Measurements from ENCODE around the gene SNX19. TPM values are rescaled to one million over a fixed set of nuclear protein-coding genes. Genes with fewer than 3 reads are reported as not detected.
A peak's percentile ranks its signal among the peaks of the same experiment; 100 is the strongest.

The SNX19 gene
- total RNA-seq, 2 experiments from 2014 or later, result 22.7 to 29.5 TPM

DNA sequence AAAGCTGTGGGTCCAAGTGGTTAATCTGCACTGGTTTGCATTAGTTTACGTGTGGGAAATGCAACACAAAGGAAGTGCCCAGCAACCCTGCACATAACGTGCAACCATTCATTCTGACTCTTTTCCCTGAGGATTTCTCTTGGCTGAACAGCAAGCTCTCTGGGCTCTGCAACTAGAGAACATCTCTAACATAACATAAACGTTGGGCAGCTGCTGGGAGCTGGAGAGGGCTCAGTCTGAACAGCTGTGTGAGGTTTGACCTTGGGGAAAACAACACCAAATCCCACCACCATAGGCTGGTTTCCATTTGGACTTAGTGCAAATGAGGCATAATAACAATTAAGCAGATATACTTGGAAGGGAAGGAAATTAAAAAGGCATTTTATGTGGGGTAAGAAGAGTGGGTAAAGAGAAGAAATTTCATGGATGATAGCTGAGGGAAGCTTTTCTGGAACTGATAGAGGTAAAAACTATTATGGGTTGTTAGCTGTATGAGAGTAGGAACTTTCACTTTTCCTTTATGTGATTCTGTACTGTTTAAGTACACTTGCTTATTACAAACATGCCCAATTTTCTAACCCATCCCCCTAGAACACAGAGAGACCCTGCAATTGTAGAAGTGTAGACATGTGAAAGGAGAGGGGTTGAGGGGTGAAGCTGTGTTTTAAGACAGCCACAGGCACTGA lies 76.2 kb downstream of the SNX19 start:
- no peaks in the 10 kb centered on the region for H3K4me1 Mint-ChIP-seq
- peaks cover 19% of the 10 kb centered on the region for H3K27me3 Mint-ChIP-seq
- intact Hi-C loops (cut with DNase I, micrococcal nuclease), result loop anchor here in 1 of 2 experiments (10.0 kb wide), 1 partner anchor 685 kb away; no protein-coding TSS in a partner anchor
- H3K4me3 Mint-ChIP-seq, result no peak overlapping the region
- peaks cover 17% of the 10 kb centered on the region for H3K9me3 Mint-ChIP-seq (ENCODE audit: low read depth)
- no peak for DNase-seq
- no peak overlapping the region for H3K27ac Mint-ChIP-seq
- ChIA-PET POLR2A (no interaction called here), CTCF (interaction anchor here (1.9 kb wide), 1 partner anchor 19 kb away, joined by 5 read pairs; no protein-coding TSS in a partner anchor)
- peaks cover 2% of the 10 kb centered on the region for H3K36me3 Mint-ChIP-seq (ENCODE audit: low read depth)
- ATAC-seq, result no peak

DNA sequence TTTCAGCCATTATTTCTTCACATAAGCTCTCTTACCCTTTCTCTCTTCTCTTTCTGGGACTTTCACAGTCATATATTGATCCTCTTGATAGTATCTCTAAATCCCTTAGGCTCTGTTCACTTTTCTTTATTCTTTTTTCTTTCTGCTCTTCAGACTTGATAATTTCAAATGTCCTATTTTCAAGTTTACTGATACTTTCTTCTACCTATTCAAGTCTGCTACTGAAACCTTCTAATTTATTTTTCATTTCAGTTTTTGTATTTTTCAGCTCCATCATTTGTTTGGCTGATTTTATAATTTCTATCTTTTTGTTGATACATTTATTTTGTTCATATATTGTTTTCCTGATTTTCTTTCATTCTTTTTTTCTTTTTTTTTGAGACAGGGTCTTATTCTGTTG lies 79.1 kb downstream of the SNX19 start:
- Mint-ChIP-seq H3K27me3 (peaks cover 24% of the 10 kb centered on the region), H3K36me3 (ENCODE audit: low read depth) (peaks cover 2% of the 10 kb centered on the region), H3K4me1 (no peaks in the 10 kb centered on the region), H3K4me3 (no peak overlapping the region), H3K9me3 (ENCODE audit: low read depth) (peaks cover 17% of the 10 kb centered on the region), H3K27ac (no peak overlapping the region)
- POLR2A ChIA-PET, result no interaction called here
- intact Hi-C loops (cut with DNase I, micrococcal nuclease), result loop anchor here in 1 of 2 experiments (10.0 kb wide), 1 partner anchor 688 kb away; no protein-coding TSS in a partner anchor
- DNase-seq (no peak), ATAC-seq (no peak)
- CTCF ChIA-PET, result interaction anchor here (0.6 to 1.2 kb wide), 2 partner anchors 25 to 322 kb away, joined by 4 to 5 read pairs; no protein-coding TSS in a partner anchor

GRCh38 chr11:130834886-130835285 lies 81.4 kb downstream of the SNX19 start:
- no peak overlapping the region for H3K4me3 Mint-ChIP-seq
- H3K9me3 Mint-ChIP-seq (ENCODE audit: low read depth), result peaks cover 17% of the 10 kb centered on the region
- intact Hi-C loops (cut with DNase I, micrococcal nuclease), result loop anchor here in 1 of 2 experiments (10.0 kb wide), 1 partner anchor 690 kb away; no protein-coding TSS in a partner anchor
- CTCF ChIA-PET, result no interaction called here
- peaks cover 2% of the 10 kb centered on the region for H3K36me3 Mint-ChIP-seq (ENCODE audit: low read depth)
- no peaks in the 10 kb centered on the region for H3K4me1 Mint-ChIP-seq
- H3K27me3 Mint-ChIP-seq, result peaks cover 18% of the 10 kb centered on the region
- H3K27ac Mint-ChIP-seq, result no peak overlapping the region
- DNase-seq (no peak), ATAC-seq (no peak)
- POLR2A ChIA-PET, result no interaction called here

DNA sequence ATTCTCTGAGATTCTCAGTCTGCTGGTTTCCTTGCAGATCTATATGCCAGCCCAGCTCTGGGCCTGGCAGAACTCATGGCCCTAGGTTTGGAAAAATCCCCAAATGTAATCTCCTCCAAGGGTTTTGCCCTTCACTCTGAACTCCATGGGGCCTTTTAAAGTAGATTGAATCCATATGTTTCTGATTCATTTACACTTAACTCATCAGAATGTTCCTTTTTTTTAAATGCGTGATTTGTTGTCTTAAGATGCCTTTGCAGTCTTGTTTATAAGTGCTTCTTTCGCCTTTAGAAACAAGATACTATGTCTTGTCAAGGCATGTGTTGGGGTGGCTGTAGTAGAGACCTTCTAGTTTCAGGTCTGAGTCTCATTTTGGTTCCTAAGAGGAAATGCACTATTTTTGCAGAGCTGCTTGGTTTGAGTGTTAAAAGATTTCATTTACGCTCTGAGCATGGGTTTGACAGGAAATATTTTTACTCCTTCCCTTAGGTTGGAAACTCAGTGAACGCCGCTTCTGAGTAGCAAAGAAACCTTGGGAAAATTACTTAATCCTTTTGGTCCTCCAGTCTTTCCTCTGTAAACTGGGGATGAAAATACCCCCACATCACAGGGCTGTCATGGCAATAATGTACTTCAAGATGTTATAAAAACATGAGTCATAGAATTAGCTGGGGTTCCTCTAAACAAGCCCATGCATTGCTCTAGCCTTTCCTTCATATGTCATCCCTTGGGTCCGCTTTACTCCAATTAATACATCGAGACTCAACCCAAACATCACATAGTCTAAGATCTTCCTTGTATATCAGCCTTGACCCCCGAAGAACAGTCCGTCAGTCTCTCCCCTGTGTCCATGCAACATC lies 83.5 kb downstream of the SNX19 start:
- H3K27me3 Mint-ChIP-seq, result peaks cover 15% of the 10 kb centered on the region
- CTCF ChIA-PET, result interaction anchor here (0.8 kb wide), 1 partner anchor 718 kb away, joined by 3 read pairs; no protein-coding TSS in a partner anchor
- H3K4me3 Mint-ChIP-seq, result no peak overlapping the region
- H3K4me1 Mint-ChIP-seq, result no peaks in the 10 kb centered on the region
- H3K36me3 Mint-ChIP-seq (ENCODE audit: low read depth), result peaks cover 2% of the 10 kb centered on the region
- no peak overlapping the region for H3K27ac Mint-ChIP-seq
- DNase-seq, result no peak
- ATAC-seq, result no peak
- POLR2A ChIA-PET, result no interaction called here
- H3K9me3 Mint-ChIP-seq (ENCODE audit: low read depth), result peaks cover 9% of the 10 kb centered on the region
- intact Hi-C loops (cut with DNase I, micrococcal nuclease), result loop anchor here in 1 of 2 experiments (10.0 kb wide), 1 partner anchor 692 kb away; no protein-coding TSS in a partner anchor

GRCh38 chr11:130831976-130832375 lies 84.3 kb downstream of the SNX19 start:
- ATAC-seq (no peak), DNase-seq (no peak)
- intact Hi-C loops (cut with DNase I, micrococcal nuclease), result loop anchor here in 1 of 2 experiments (10.0 kb wide), 1 partner anchor 693 kb away; no protein-coding TSS in a partner anchor
- H3K9me3 Mint-ChIP-seq (ENCODE audit: low read depth), result peaks cover 5% of the 10 kb centered on the region
- peaks cover 13% of the 10 kb centered on the region for H3K27me3 Mint-ChIP-seq
- no peaks in the 10 kb centered on the region for H3K36me3 Mint-ChIP-seq (ENCODE audit: low read depth)
- ChIA-PET CTCF (no interaction called here), POLR2A (no interaction called here)
- no peak overlapping the region for H3K27ac Mint-ChIP-seq
- no peak overlapping the region for H3K4me3 Mint-ChIP-seq
- no peaks in the 10 kb centered on the region for H3K4me1 Mint-ChIP-seq

DNA sequence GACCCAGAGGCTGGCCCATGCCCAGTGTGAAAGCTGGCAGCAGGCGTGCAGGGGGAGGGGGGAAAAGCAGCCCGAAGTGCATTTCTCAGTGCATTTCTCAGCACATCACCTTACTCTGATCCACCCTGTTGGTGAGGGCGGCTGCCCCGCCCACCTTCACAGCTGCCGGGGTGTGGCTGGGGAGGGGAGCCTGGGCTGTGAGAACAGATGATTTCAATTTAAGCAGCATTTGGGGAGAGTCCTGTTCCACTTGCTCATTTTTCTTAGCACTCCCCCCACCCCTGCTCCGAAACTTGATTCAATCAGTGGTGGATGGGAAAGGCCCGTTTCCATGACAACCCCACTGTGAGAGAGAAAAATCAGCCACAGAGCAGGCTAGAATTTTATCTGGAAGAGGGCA lies 84.8 kb downstream of the SNX19 start:
- peak; percentile 10 for DNase-seq
- no peaks in the 10 kb centered on the region for H3K36me3 Mint-ChIP-seq (ENCODE audit: low read depth)
- H3K4me3 Mint-ChIP-seq, result no peak overlapping the region
- intact Hi-C loops (cut with DNase I, micrococcal nuclease), result loop anchor here in 1 of 2 experiments (10.0 kb wide), 1 partner anchor 693 kb away; no protein-coding TSS in a partner anchor
- POLR2A ChIA-PET, result no interaction called here
- H3K27me3 Mint-ChIP-seq, result peaks cover 11% of the 10 kb centered on the region
- CTCF ChIA-PET, result no interaction called here
- H3K27ac Mint-ChIP-seq, result no peak overlapping the region
- no peaks in the 10 kb centered on the region for H3K4me1 Mint-ChIP-seq
- ATAC-seq, result no peak
- peaks cover 1% of the 10 kb centered on the region for H3K9me3 Mint-ChIP-seq (ENCODE audit: low read depth)

DNA sequence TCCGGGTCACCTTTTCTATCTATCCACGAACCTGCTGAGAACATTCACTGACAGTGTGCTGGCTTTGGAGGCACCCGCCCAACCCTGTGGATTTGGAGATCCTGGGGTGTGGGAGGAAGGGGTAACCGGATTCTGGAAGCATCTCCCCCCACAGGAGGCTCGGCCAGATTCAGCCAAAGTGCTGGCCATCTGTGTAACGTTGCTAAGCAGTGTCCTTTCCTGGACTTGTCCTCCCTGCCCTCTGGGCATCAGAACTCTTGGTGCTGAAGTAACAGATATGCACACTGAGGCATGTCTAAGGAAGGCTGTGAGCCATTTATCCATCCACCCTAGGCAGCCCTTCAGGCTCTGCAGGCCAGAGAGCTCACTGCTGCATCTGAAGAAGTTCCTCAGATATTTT lies 85.7 kb downstream of the SNX19 start:
- CTCF ChIA-PET, result interaction anchor here (0.7 kb wide), 1 partner anchor 29 kb away, joined by 3 read pairs; no protein-coding TSS in a partner anchor
- no peak overlapping the region for H3K4me3 Mint-ChIP-seq
- intact Hi-C loops (cut with DNase I, micrococcal nuclease), result loop anchor here in 1 of 2 experiments (10.0 kb wide), 1 partner anchor 694 kb away; no protein-coding TSS in a partner anchor
- no peaks in the 10 kb centered on the region for H3K9me3 Mint-ChIP-seq (ENCODE audit: low read depth)
- POLR2A ChIA-PET, result no interaction called here
- no peaks in the 10 kb centered on the region for H3K4me1 Mint-ChIP-seq
- H3K36me3 Mint-ChIP-seq (ENCODE audit: low read depth), result no peaks in the 10 kb centered on the region
- peaks cover 9% of the 10 kb centered on the region for H3K27me3 Mint-ChIP-seq
- DNase-seq, result no peak
- no peak for ATAC-seq
- no peak overlapping the region for H3K27ac Mint-ChIP-seq

DNA sequence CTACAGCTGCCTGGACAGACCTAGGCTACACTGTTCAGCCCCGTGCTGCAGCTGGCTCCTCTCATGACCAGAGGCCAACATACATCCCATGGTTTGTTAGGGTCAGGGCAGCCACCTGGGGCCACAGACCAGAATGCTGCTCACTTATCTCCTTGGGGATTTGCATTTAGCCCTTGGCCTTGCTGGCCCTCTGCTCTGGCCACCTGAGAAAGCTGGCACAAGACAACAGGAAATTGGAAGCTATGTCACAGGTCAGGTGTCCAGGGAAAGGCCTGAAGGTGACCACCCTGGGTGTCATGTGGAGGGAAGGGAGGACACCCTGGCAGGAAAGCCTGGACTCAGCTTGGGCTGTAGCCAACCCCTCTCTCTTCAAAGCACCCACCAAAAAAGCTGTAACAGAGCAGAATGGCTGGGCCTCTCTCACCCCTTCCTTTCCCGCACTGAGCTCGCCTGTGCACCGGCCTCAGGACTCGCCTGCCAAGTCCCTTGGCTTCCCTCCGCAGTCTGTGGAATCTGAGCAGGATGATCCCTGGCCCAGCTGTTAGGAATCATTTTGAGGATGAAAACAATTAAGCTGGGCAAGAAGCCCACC lies 86.3 kb downstream of the SNX19 start:
- ATAC-seq (no peak), DNase-seq (no peak)
- H3K4me1 Mint-ChIP-seq, result no peaks in the 10 kb centered on the region
- POLR2A ChIA-PET, result no interaction called here
- H3K36me3 Mint-ChIP-seq (ENCODE audit: low read depth), result no peaks in the 10 kb centered on the region
- CTCF ChIA-PET, result interaction anchor here (0.7 to 1.5 kb wide), 2 partner anchors 30 kb away, joined by 3 read pairs; no protein-coding TSS in a partner anchor
- no peak overlapping the region for H3K4me3 Mint-ChIP-seq
- H3K27me3 Mint-ChIP-seq, result peaks cover 9% of the 10 kb centered on the region
- no peak overlapping the region for H3K27ac Mint-ChIP-seq
- no peaks in the 10 kb centered on the region for H3K9me3 Mint-ChIP-seq (ENCODE audit: low read depth)
- intact Hi-C loops (cut with DNase I, micrococcal nuclease), result loop anchor here in 1 of 2 experiments (10.0 kb wide), 1 partner anchor 695 kb away; no protein-coding TSS in a partner anchor

- peaks cover 7% of the 10 kb centered on the region for H3K27me3 Mint-ChIP-seq
- no peaks in the 10 kb centered on the region for H3K36me3 Mint-ChIP-seq (ENCODE audit: low read depth)
- intact Hi-C loops (cut with DNase I, micrococcal nuclease), result loop anchor here in 1 of 2 experiments (1.0 kb wide), 1 partner anchor 394 kb away; no protein-coding TSS in a partner anchor
- ChIA-PET CTCF (interaction anchor here (1.2 to 1.5 kb wide), 2 partner anchors 31 to 394 kb away, joined by 3 read pairs; no protein-coding TSS in a partner anchor), POLR2A (no interaction called here)
- no peaks in the 10 kb centered on the region for H3K4me1 Mint-ChIP-seq
- no peak overlapping the region for H3K4me3 Mint-ChIP-seq
- no peak overlapping the region for H3K27ac Mint-ChIP-seq
- ATAC-seq (no peak), DNase-seq (no peak)
- H3K9me3 Mint-ChIP-seq (ENCODE audit: low read depth), result no peaks in the 10 kb centered on the region
These were observed 87.5 kb downstream of the SNX19 start for GRCh38 chr11:130828741-130829140.

DNA sequence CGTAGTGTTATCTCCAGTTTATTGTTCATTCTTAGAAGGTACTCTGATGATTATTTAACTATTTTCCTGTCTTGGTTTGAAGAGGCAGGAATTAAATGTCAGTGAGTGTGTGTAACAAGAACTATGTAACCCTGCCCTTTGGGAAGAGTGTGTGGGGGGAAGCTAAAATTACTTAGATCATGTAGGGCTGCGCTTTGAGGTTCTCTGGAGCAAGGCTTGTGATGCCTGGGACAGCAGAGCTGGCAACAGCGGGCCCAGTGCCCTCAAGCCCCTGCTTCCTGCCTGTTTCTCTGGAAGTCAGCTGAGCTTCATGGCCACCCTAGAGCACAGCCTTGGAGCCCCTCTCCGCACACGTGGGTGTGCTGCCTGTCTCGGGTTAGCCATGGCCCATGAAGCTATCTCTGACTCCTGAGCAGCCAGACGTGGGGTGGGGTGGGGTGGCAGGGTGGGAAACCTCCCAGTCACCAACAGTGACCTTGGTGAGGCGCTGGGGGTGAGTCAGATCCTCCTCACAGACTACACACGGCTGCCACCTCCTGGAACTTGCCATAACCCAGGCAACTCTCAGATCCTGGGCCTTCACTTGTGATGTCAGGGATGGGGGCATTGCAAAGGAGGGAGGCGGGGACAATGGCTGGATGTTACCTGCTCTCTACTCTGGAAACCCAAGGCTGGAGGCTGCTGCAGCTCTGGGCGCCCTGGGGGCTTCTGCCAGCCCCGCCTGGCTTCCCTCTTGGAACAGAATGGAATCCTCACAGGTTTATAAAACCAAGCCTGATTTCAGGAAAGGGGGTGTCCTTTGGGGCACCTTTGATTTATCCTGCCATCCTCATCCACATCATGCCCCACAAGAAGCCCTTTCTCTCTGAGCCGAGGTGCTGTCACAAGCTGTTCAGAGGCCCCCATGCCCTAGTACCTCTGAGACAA lies 88.6 kb downstream of the SNX19 start:
- H3K27me3 Mint-ChIP-seq, result peaks cover 3% of the 10 kb centered on the region
- H3K9me3 Mint-ChIP-seq (ENCODE audit: low read depth), result no peaks in the 10 kb centered on the region
- H3K36me3 Mint-ChIP-seq (ENCODE audit: low read depth), result no peaks in the 10 kb centered on the region
- CTCF ChIA-PET, result interaction anchor here (0.6 to 1.2 kb wide), 2 partner anchors 377 to 393 kb away, joined by 3 read pairs; no protein-coding TSS in a partner anchor
- POLR2A ChIA-PET, result no interaction called here
- H3K27ac Mint-ChIP-seq, result no peak overlapping the region
- ATAC-seq, result peak; percentile 87
- no peak overlapping the region for H3K4me3 Mint-ChIP-seq
- H3K4me1 Mint-ChIP-seq, result no peaks in the 10 kb centered on the region
- intact Hi-C loops (cut with DNase I, micrococcal nuclease), result loop anchor here in 1 of 2 experiments (1.0 kb wide), 1 partner anchor 393 kb away; no protein-coding TSS in a partner anchor
- peak; percentile 54 for DNase-seq
